Left renal pelvis (tissue), 4 donors: ENCODE results near the gene FES. TPM values are rescaled to one million over a fixed set of nuclear protein-coding genes. Genes with fewer than 3 reads are reported as not detected.
"Not testable (repeated sequence)": the region's sequence is repeated elsewhere in the genome, so short reads cannot be mapped to it uniquely, and the experiment has no call there.

Experiments
- DNase-seq, 4 donors: peaks; one replicate each; pipeline ENCODE4 v3.0.0-alpha.2; 2013; ENCODE audit warnings: low read depth in 4 of 4, low spot score in 3 of 4
- polyA plus RNA-seq, 4 donors: library from polyadenylated mRNA; unstranded; fragments of 120-200 nt; gene quantifications; one replicate each; pipeline ENCODE4 v1.2.1, GENCODE V29; 2013; ENCODE audit not compliant: insufficient read length in 4 of 4

FES gene
- polyA plus RNA-seq, 4 donors, result 9.4 to 23.0 (median 17.3) TPM

DNA sequence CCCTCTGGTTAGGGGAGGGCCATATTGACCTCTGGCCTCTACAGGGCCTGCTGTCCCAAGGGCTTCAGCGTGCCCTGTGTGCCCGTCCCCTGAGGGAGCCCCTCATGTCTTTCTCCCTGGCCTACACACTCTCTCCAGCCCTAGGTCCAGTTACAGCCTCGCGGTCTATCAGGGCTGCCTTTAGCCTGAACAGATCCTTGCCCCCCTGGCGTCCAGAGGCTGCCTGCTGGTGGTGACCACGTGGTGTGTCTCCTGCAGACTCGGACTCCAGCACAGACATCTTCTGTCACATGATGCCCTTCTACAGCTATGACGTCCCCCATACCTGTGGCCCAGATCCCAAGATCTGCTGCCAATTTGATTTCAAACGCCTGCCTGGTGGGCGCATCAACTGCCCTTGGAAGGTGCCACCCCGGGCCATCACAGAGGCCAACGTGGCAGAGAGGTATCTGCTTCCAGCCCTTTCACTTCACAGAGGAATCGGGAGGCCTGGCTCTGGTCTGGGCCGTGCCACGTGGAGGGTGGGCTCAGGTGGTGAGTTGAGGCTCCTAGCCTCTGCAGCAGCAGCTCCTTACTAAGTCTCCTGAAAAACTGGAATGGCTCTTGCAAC lies 22.9 kb downstream of the FES start:
- no peak for DNase-seq

- DNase-seq, result no peak
These were observed 23.7 kb downstream of the FES start for GRCh38 chr15:90907838-90908507.

DNA sequence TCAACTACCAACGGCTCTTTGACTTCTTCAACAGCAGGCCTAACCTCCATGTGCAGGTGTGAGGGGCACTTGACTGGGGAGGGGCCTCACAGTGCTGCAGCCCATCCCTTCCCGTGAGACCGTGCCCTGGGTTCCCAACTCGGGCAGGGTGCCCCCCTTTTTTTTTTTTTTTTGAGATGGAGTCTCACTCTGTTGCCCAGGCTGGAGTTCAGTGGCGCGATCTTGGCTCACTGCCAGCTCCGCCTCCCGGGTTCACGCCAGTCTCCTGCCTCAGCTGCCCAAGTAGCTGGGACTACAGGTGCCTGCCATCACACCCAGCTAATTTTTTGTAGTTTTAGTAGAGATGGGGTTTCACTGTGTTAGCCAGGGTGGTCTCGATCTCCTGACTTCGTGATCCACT lies 25.1 kb downstream of the FES start:
- not testable (repeated sequence) for DNase-seq

DNA sequence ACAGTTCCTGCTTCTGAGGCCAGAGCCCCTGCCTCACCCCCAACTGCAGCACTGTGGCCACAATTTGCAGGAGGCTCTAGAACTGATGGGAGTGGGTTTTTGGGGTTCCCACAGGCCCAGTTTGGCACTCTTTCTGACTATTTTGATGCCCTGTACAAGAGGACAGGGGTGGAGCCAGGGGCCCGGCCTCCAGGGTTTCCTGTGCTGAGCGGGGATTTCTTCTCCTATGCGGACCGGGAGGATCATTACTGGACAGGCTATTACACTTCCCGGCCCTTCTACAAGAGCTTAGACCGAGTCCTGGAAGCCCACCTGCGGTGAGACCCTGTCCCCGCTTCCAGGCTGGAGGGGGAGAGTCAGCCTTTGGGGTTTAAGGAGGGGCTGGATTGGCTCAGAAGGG lies 25.7 kb downstream of the FES start:
- DNase-seq, result no peak

DNA sequence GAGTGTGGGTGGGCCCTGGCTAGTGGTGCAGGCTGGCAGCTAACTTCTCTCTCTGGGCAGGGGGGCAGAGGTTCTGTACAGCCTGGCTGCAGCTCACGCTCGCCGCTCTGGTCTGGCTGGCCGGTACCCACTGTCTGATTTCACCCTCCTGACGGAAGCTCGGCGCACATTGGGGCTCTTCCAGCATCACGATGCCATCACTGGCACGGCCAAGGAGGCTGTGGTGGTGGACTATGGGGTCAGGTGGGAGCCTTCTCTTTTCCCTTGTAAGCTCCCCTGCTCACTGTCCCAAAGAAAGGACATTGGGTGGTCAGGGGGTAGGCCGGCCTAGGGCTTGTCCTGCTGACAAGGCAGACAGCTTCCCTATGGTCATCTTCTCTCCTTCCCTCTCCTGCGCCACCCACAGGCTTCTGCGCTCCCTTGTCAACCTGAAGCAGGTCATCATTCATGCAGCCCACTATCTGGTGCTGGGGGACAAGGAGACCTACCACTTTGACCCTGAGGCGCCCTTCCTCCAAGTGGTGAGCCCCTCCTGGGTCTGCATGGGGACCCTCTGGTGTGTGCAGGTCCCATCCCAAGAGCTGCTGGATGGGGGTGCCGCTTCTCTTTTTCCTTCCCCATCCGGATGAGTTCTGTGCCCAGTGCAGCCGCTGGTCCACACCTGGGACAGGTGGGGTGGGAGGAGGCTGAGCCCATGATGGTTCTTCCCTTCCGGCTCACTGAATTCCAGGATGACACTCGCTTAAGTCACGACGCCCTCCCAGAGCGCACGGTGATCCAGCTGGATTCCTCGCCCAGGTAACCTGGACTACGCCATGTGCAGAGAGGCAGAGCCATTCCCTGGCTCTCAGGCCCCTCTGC lies 26.4 kb downstream of the FES start:
- DNase-seq, result no peak

DNA sequence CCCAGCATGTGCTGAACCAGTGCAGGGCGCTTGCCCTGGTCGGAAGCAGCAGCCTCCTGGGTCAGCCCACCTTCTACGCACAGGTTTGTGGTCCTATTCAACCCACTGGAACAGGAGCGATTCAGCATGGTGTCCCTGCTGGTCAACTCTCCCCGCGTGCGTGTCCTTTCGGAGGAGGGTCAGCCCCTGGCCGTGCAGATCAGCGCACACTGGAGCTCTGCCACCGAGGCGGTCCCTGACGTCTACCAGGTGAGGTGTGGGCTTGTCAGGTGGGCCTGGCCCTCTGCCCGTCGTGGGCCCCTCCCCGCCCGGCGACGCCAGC lies 27.0 kb downstream of the FES start:
- DNase-seq, result no peak

DNA sequence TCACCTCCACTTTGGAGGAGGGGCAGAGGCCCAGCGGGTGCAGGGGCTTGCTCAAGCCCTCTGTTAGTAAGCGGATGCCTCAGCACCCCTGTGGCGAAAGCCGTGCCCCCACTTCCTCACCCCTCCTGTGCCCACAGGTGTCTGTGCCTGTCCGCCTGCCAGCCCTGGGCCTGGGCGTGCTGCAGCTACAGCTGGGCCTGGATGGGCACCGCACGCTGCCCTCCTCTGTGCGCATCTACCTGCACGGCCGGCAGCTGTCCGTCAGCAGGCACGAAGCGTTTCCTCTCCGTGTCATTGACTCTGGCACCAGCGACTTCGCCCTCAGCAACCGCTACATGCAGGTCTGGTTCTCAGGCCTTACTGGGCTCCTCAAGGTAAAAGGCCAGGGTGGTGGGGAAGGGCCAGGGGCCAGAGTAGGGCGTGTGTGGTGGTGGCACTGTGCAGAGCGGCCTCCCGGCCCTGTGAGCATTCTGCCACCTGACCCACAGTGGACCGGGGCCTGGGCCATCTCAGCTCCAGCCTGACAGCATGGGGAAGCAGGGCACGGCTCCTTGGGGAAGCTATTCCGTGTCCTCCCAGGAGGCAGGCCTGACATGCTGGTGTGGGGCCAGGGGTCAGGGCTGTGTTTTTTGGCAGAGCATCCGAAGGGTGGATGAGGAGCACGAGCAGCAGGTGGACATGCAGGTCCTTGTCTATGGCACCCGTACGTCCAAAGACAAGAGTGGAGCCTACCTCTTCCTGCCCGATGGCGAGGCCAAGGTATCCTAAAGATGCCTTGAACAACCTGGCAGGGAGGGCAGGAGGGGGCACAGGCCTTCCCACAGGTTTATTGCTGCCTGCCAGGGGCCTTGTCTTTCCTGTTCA lies 27.8 kb downstream of the FES start:
- no peak for DNase-seq

GRCh38 chr15:90912770-90913075 lies 28.4 kb downstream of the FES start:
- no peak for DNase-seq

DNA sequence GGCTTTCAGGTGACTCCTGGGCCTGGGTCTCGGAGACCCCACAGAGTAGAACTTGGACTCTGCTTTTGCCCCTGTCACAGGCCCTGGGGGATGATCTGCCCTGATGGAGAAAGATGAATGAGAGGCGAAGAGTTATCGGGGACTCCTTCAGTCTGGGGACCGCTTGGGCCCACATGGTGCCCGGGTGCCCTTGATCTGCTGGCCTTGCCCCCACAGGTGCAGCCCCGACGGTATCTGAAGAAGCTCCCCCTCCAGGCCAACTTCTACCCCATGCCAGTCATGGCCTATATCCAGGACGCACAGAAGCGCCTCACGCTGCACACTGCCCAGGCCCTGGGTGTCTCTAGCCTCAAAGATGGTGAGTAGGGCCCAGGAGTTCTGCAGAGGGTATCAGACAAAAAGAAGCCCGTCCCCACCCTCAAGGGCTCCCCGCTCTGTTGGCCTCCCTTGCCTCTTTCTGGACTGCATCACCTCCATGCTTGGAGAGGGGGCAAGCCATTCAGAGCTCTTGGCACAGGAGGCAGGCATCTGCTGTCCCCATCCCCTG lies 29.2 kb downstream of the FES start:
- DNase-seq, result no peak

GRCh38 chr15:90914305-90915080 lies 30.2 kb downstream of the FES start:
- no peak for DNase-seq

DNA sequence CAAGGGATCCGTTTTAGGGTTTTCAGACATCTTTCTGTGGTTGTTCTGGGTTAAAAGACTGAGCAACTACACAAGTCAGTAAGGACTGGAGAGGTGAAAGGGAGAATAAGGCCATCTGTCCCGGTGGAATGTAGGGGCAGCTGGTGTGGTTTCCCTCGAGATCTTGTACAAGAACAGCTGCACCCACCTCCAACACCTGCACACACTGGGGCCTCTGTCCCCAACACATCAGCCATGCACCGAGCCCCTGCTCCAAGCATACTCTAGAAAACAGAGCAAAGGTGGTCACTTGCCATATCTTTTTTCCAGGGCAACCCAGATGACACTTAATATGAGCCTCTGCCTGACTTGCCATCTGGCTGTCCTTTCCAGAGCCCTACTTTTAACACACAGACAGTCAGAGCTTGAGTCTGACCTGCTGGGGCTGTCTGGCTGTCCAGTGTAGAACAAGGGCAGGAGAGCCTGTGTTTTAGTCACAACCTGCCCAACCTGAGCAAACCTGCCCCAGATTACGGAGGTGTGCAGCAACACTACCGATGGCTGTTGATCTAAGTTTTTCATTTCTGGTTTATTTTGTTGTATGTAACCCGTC lies 31.0 kb downstream of the FES start:
- no peak for DNase-seq

DNA sequence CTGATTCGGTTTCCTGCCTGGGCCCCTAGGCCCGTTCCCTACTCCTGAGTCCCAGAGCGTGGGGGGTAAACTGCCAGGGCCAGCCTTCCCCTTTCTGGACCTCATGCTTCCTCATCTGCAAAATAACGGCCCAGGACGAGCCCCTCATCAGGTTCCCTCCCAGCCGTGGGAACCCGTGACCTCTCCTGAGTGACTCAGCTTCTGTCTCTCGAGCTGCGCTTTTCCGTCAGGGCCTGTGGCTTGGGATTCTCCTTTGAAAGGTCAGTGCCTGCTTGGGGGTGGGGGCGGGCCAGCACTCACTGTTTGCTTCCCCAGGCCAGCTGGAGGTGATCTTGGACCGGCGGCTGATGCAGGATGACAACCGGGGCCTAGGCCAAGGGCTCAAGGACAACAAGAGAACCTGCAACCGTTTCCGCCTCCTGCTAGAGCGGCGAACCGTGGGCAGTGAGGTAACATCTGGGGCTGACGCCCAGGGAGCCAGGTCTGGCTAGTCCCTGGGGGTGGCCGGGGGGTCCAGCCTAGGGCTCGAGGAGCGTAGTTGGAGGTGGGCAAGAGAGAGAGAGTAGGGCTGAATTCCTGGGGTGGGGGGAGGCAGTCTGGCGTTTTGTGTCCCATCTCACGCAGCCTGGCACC lies 31.6 kb downstream of the FES start:
- no peak for DNase-seq

- no peak for DNase-seq
These were observed 32.2 kb downstream of the FES start for GRCh38 chr15:90916461-90916860.

- DNase-seq, result no peak
These were observed 33.3 kb downstream of the FES start for GRCh38 chr15:90917569-90917968.

DNA sequence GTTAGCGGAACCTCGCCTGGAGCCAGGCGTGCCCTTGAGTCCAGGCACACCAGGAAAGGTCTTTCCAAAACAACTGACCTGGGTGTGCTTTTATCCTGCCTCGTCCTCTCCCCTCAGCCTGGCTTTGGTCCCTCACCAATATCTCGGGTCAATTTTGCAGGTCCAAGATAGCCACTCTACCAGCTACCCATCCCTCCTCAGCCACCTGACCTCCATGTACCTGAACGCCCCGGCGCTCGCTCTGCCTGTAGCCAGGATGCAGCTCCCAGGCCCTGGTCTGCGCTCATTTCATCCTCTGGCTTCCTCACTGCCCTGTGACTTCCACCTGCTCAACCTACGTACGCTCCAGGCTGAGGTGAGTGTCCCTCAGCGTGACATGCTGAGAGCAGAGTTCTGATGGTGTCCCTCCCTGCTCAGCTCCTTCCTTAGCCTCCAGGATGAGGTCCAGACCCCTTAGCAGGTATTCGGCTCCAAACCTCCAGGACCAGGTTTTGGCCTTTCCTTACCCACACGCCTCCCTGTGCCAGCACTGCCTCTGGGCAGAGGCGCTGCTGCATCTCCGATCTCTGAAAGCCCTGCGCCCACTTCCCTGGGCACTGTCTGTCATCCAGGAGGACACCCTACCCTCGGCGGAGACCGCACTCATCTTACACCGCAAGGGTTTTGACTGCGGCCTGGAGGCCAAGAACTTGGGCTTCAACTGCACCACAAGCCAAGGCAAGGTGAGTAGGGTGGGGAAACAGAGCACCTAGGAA lies 33.9 kb downstream of the FES start:
- no peak for DNase-seq

- DNase-seq, result no peak
These were observed 34.5 kb downstream of the FES start for GRCh38 chr15:90918835-90919234.

GRCh38 chr15:90921887-90922286 lies 37.6 kb downstream of the FES start:
- DNase-seq, result no peak

DNA sequence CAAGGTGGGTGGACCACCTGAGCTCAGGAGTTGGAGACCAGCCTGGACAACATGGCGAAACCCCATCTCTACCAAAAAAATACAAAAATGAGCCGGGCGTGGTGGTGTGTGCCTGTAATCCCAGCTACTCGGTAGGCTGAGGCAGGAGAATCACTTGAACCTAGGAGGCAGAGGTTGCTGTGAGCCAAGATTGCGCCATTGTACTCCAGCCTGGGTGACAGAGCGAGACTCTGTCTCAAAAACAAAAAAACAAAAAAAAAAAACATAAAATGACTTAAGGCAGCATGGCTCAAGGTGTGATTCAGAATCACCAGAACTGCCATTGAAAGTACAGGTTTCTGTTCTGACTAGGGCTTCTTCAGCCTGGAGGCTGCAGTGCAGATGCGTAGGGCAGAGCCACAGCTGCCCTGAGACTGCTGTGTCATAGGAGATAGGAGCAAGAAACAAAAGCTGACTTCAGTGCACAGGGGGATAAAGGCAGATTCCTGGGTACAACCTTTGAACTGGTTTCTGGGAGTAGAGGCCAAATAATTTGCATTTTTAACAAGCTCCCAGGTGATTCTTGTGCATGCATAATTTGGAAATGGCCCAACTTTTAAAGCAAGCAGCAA lies 38.5 kb downstream of the FES start:
- DNase-seq, result not testable (repeated sequence)
